PC-9 (cell line): Measurements from ENCODE around the gene TRIM9.

ENCODE experiments used
- EZH2 ChIP-seq: fragments of 200-600 bp; sonication (generic); IDR thresholded peaks from 2 replicates; pipeline ENCODE4 v1.8.0; 2017; ENCODE audit warnings: antibody characterized with exemption, low read depth
- TF ChIP-seq, protein P1 (sequence below): fragments of 200-600 bp; sonication (generic); conservative IDR thresholded peaks from 2 replicates; pipeline ENCODE4 v1.6.1; 2017; ENCODE audit warnings: mixed run types, antibody characterized with exemption, mild to moderate bottlenecking, moderate library complexity

DNA sequence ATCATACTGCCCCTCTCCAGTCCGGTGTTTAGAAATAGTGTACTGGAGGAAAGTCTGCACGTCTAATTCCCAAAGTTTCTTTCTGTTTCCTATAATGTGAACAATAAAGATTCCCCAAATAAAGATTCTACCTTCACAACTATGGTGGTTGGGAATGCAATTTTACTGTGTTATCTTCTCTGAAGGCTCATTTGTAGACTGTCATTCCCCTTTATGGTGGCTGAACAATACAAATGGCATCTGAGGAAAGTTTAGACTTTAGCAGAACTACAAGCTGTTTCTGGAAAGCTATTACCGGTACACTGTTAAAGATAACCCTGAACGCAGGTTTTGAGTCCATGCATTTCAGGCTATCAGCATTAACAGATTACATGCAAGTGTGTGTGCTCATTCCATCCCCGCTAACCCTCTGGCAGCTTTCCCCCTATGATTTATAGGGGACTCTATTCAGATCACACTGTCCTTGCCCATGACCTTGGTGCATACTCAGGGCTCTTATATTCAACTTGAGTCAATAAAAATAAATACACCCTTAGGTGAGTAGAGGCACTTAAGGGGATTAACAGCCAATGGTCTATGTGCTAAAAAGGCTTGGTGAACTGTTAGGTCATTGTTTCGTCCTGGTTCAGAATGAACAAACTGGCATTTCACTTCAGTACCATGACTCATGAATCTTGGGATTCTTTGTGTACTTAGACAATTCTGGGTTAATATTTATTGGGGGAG lies 89.9 kb downstream of the TRIM9 start:
- TF ChIP-seq, protein P1, sequence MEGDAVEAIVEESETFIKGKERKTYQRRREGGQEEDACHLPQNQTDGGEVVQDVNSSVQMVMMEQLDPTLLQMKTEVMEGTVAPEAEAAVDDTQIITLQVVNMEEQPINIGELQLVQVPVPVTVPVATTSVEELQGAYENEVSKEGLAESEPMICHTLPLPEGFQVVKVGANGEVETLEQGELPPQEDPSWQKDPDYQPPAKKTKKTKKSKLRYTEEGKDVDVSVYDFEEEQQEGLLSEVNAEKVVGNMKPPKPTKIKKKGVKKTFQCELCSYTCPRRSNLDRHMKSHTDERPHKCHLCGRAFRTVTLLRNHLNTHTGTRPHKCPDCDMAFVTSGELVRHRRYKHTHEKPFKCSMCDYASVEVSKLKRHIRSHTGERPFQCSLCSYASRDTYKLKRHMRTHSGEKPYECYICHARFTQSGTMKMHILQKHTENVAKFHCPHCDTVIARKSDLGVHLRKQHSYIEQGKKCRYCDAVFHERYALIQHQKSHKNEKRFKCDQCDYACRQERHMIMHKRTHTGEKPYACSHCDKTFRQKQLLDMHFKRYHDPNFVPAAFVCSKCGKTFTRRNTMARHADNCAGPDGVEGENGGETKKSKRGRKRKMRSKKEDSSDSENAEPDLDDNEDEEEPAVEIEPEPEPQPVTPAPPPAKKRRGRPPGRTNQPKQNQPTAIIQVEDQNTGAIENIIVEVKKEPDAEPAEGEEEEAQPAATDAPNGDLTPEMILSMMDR = no peak
- TF ChIP-seq EZH2 = no peak
